GM12891 (cell line): Measurements from ENCODE around the gene CEBPB.

Experiments used
- POLR2A ChIP-seq: IDR thresholded peaks from 2 replicates; pipeline ENCODE4 v1.6.1; 2011; ENCODE audit warnings: low read depth, low read length, control low read depth
- POLR2AphosphoS5 ChIP-seq: IDR thresholded peaks from 2 replicates; pipeline ENCODE4 v1.6.1; 2011; ENCODE audit warnings: low read depth, low read length, control low read depth

DNA sequence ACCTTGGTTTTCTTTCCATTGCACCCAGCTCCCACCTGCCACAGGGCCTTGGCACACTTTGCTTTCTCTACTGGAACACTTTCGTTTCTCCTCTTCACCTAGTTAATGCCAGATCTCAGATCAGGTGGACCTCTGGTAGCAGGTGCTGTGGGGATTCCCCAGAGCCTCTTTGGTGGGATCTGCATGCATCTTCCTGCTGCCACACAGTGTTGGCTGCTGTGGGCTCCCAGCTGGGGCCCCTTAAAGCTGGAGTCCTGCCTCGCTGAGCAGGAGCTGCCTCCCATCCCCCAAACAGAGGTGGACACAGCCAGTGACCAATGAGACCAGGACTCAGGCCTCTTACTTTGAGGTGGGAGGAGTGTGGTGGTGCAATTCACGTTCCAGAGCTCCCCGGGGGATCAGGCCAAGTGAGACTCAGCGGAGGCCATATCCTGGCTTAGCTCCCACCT, 28.4 kb downstream of the CEBPB start:
- TF ChIP-seq POLR2AphosphoS5 (no peak), POLR2A (no peak)
